ENCODE results near the gene LRRC45.

DNA sequence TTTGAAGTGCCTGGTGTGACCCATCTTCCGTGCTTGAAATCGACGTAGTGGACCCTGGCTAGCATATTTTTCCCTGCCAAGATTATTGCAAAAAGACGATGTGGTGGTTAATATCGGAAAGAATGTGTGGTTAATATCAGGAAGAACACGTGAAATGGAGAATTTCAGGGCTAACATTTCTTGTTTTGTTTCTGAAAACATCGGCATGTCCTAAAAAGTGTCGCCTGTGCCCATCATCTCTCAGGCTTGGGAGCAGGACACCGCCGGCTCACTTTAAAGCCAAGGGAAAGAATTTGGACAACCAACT is 14.7 kb downstream of the LRRC45 start:
- no peak for TF ChIP-seq POLR2AphosphoS5 (IDR thresholded peaks at IDR 0.05; ENCODE audit: borderline replicate concordance, low read depth, low read length)
- no peak for TF ChIP-seq EZH2 (IDR thresholded peaks at IDR 0.05)
- no peak for TF ChIP-seq FOXP2 (optimal IDR thresholded peaks at IDR 0.05; ENCODE audit: control extremely low read depth, extremely low read length, insufficient read depth)

All from SK-N-MC (cell line).